B cell (primary cell): ENCODE results near the gene ZNF212.

Experiments used
- EZH2 ChIP-seq: IDR thresholded peaks from 2 replicates; pipeline ENCODE4 v1.6.1; 2012; ENCODE audit warnings: borderline replicate concordance, low read depth, mild to moderate bottlenecking, moderate library complexity, low read length; ENCODE audit not compliant: insufficient read depth, poor library complexity, severe bottlenecking
- TF ChIP-seq, protein P1 (sequence below): fragments of 200-600 bp; IDR thresholded peaks from one replicate; pipeline ENCODE4 v1.8.0; 2022; ENCODE audit warnings: antibody characterized with exemption, mild to moderate bottlenecking

DNA sequence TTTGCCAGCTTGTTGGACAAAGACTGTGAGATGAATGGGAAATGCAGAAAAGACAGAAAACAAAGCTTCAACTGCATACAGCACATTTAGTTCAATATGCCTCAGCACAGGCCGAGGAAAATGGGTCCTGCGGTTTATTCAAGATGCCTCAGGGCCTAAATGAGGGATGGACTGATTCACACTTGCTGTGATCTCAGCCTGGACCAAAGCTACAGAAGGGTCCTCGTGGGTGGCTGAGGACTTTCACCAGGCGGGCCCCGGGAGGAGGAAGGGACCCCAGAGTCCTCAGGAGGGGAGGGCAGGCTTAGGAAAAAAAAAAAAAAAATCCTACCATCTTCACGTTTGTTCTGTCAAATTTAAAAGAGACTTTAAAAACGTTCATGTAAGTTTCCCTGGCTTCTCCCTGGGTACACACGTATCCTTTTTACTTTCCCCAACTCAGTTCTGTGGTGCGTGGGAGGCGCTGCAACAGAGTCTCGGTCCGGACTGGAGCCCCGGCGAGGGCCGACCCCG lies 21.9 kb downstream of the ZNF212 start:
- TF ChIP-seq EZH2, result no peak
- TF ChIP-seq, protein P1, sequence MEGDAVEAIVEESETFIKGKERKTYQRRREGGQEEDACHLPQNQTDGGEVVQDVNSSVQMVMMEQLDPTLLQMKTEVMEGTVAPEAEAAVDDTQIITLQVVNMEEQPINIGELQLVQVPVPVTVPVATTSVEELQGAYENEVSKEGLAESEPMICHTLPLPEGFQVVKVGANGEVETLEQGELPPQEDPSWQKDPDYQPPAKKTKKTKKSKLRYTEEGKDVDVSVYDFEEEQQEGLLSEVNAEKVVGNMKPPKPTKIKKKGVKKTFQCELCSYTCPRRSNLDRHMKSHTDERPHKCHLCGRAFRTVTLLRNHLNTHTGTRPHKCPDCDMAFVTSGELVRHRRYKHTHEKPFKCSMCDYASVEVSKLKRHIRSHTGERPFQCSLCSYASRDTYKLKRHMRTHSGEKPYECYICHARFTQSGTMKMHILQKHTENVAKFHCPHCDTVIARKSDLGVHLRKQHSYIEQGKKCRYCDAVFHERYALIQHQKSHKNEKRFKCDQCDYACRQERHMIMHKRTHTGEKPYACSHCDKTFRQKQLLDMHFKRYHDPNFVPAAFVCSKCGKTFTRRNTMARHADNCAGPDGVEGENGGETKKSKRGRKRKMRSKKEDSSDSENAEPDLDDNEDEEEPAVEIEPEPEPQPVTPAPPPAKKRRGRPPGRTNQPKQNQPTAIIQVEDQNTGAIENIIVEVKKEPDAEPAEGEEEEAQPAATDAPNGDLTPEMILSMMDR, result no peak
